Neuronal stem cell (in vitro differentiated cells): Measurements from ENCODE around the gene DEFB124.

Source experiments
- DNase-seq: peaks from one replicate; pipeline ENCODE4 v3.0.0-alpha.2; 2013; ENCODE audit warnings: low spot score
- H2AFZ ChIP-seq: one replicate; pipeline ENCODE4 v1.6.1; 2013; ENCODE audit warnings: mild to moderate bottlenecking, low read length, inconsistent platforms
- H2AK5ac ChIP-seq: 2 replicates; pipeline ENCODE4 v1.6.1; 2013; ENCODE audit warnings: low read depth, mild to moderate bottlenecking, inconsistent platforms, low read length, moderate library complexity, mixed read lengths
- H2BK120ac ChIP-seq: 2 replicates; pipeline ENCODE4 v1.6.1; 2013; ENCODE audit warnings: low read depth, mild to moderate bottlenecking, inconsistent platforms, low read length, moderate library complexity, mixed read lengths
- H2BK12ac ChIP-seq: one replicate; pipeline ENCODE4 v1.6.1; 2013; ENCODE audit warnings: low read length, inconsistent platforms
- H2BK15ac ChIP-seq: 2 replicates; pipeline ENCODE4 v1.6.1; 2013; ENCODE audit warnings: mild to moderate bottlenecking, low read length, inconsistent platforms, mixed read lengths
- H2BK5ac ChIP-seq: one replicate; pipeline ENCODE4 v1.6.1; 2013; ENCODE audit warnings: inconsistent platforms, mild to moderate bottlenecking, low read length, moderate library complexity
- H3K14ac ChIP-seq: one replicate; pipeline ENCODE4 v1.6.1; 2013; ENCODE audit warnings: low read length, inconsistent platforms
- H3K18ac ChIP-seq: 2 replicates; pipeline ENCODE4 v1.6.1; 2013; ENCODE audit warnings: low read length, inconsistent platforms
- H3K23ac ChIP-seq: 2 replicates; pipeline ENCODE4 v1.6.1; 2013; ENCODE audit warnings: low read depth, mild to moderate bottlenecking, mixed read lengths, low read length, inconsistent platforms; ENCODE audit not compliant: poor library complexity
- H3K27ac ChIP-seq: replicated peaks from 3 replicates; pipeline ENCODE4 v1.5.1; 2013; ENCODE audit warnings: low read length, inconsistent platforms
- H3K27me3 ChIP-seq, 3 experiments: 2 replicates each; pipeline ENCODE4 v1.6.1; 2013; ENCODE audit warnings: low read length in 3 of 3, mild to moderate bottlenecking in 2 of 3, inconsistent platforms in 1 of 3, low read depth in 1 of 3, mixed read lengths in 1 of 3, moderate library complexity in 1 of 3; ENCODE audit not compliant: control insufficient read depth in 3 of 3, insufficient read depth in 3 of 3
- H3K36me3 ChIP-seq, 2 donors: replicated peaks in 1 of 2; 2 replicates each; pipeline ENCODE4 v1.6.1; 2013; ENCODE audit warnings: low read length in 2 of 2; ENCODE audit not compliant: control insufficient read depth in 2 of 2, insufficient read depth in 2 of 2
- H3K4ac ChIP-seq: 2 replicates; pipeline ENCODE4 v1.6.1; 2013; ENCODE audit warnings: inconsistent platforms, mild to moderate bottlenecking, low read length, moderate library complexity
- H3K4me1 ChIP-seq, 2 donors: 1 replicate in 1 of 2; 2 replicates in 1 of 2; pipeline ENCODE4 v1.6.1; 2013; ENCODE audit warnings: low read length in 2 of 2, low read depth in 1 of 2; ENCODE audit not compliant: control insufficient read depth in 2 of 2, insufficient read depth in 1 of 2
- H3K4me2 ChIP-seq: one replicate; pipeline ENCODE4 v1.6.1; 2013; ENCODE audit warnings: mild to moderate bottlenecking, low read length, inconsistent platforms; ENCODE audit not compliant: insufficient read depth, poor library complexity, severe bottlenecking
- H3K4me3 ChIP-seq, 2 donors: 2 replicates each; pipeline ENCODE4 v1.5.1; 2013; ENCODE audit warnings: low read length in 2 of 2, mild to moderate bottlenecking in 2 of 2, inconsistent platforms in 1 of 2, moderate library complexity in 1 of 2
- H3K79me1 ChIP-seq: one replicate; pipeline ENCODE4 v1.6.1; 2013; ENCODE audit warnings: low read depth, mild to moderate bottlenecking, inconsistent platforms, low read length, moderate library complexity
- H3K9ac ChIP-seq: one replicate; pipeline ENCODE4 v1.6.1; 2013; ENCODE audit warnings: mild to moderate bottlenecking, low read depth, low read length, inconsistent platforms; ENCODE audit not compliant: poor library complexity
- H3K9me3 ChIP-seq, 2 donors: replicated peaks in 1 of 2; 2 replicates each; pipeline versions ENCODE3 to v1.6.1; 2013; ENCODE audit warnings: low read length in 2 of 2, mild to moderate bottlenecking in 2 of 2, inconsistent platforms in 1 of 2, low read depth in 1 of 2, mixed read lengths in 1 of 2, moderate library complexity in 1 of 2; ENCODE audit not compliant: control insufficient read depth in 2 of 2, insufficient read depth in 1 of 2
- H4K8ac ChIP-seq: one replicate; pipeline ENCODE4 v1.6.1; 2013; ENCODE audit warnings: low read depth, mild to moderate bottlenecking, inconsistent platforms, low read length, moderate library complexity
- H4K91ac ChIP-seq: one replicate; pipeline ENCODE4 v1.6.1; 2013; ENCODE audit warnings: low read length, low read depth, mild to moderate bottlenecking, inconsistent platforms; ENCODE audit not compliant: poor library complexity
- WGBS, 2 donors: extraction: QIAGEN DNeasy Blood & Tissue Kit; methylation state at CpG; one replicate each; pipeline ENCODE4 v1.1.7; 2013; ENCODE audit warnings: missing lambda C conversion rate in 2 of 2, mixed read lengths in 1 of 2; ENCODE audit not compliant: insufficient read length in 2 of 2, insufficient replicate concordance in 1 of 2; ENCODE audit errors: extremely low coverage in 2 of 2; 5-methylcytosine and 5-hydroxymethylcytosine counted together

DEFB124 gene

DNA sequence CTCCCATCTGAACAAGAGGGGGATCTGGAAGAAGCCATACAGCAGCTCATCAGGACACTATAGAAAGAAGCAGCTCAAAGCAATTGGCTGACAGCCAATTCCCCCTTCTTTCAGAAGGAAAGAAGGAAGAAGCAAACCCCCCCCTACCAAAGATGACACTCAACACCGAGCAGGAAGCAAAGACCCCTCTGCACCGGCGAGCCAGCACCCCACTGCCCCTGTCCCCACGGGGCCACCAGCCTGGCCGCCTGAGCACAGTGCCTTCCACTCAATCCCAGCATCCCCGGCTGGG, 1.3 kb upstream of the DEFB124 start:
- Histone ChIP-seq H2BK12ac (no peak overlapping the region), H4K91ac (no peak overlapping the region), H2AK5ac (no peak overlapping the region), H2AFZ (no peak overlapping the region), H4K8ac (no peak overlapping the region), H3K9ac (no peak overlapping the region), H2BK15ac (no peak overlapping the region), H3K18ac (no peak overlapping the region), H3K4me1 (no peaks in the 10 kb centered on the region), H3K27me3 (peaks cover 0 to 12% (median 0%) of the 10 kb centered on the region in 3 experiments), H2BK5ac (no peak overlapping the region), H3K79me1 (no peaks in the 10 kb centered on the region), H3K4ac (no peak overlapping the region), H2BK120ac (no peak overlapping the region), H3K36me3 (no peaks in the 10 kb centered on the region), H3K9me3 (peaks cover 0 to 36% of the 10 kb centered on the region in 2 donors), H3K4me3 (no peak overlapping the region), H3K14ac (no peak overlapping the region), H3K4me2 (no peak overlapping the region), H3K23ac (no peak overlapping the region), H3K27ac (no peak overlapping the region)
- no peak for DNase-seq
- whole genome bisulfite sequencing, 2 donors: no CpG with 5 or more reads among the region's 6 CpGs

DNA sequence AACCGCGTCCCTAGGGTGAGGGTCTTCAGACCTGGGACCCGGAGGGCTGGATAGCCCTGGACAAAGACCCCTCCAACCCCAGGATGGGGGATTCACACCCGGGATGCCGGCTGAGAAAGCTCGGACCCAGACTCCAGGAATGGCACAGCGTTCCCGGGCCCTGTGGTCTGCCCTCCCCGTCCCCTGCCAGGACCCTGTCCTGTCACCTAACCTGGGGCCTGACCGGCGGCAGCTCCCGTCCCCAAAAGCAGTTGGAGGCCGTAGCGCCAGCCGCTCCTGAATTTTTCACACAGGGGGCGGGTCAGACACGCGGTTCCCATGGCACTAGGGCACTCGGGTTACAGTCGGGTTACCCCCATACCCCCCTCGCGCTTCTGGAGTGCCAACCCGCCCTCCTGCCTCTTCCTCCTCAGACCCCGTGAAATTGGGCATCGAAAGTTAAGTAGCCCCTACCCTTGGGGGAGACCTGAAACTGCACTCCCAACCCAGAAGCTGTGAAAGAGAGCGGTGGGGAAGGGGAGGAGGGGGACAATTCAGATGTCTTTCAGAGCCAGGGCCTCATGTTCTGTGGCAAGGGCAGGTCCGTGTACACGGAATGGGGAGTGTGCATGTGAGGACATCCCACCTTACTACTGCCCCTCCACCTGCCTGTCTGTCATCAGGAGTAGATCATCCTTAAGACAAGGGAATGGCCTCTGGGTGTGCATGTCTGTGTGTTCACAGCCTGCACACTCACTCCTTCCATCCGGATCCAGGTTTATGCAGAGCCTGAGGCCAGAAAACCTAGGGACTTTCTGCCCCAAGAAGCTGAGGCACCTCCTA, 756 bp upstream of the DEFB124 start:
- WGBS, 2 donors: no CpG with 5 or more reads among the region's 29 CpGs
- Histone ChIP-seq H3K9ac (no peak overlapping the region), H2AK5ac (no peak overlapping the region), H2BK15ac (no peak overlapping the region), H2AFZ (no peak overlapping the region), H3K14ac (no peak overlapping the region), H3K18ac (no peak overlapping the region), H3K4me3 (no peak overlapping the region), H3K36me3 (no peaks in the 10 kb centered on the region), H3K4me1 (no peaks in the 10 kb centered on the region), H4K8ac (no peak overlapping the region), H3K27me3 (peaks cover 0 to 12% (median 0%) of the 10 kb centered on the region in 3 experiments), H3K4ac (no peak overlapping the region), H3K4me2 (no peak overlapping the region), H3K9me3 (peaks cover 0 to 36% of the 10 kb centered on the region in 2 donors), H2BK120ac (no peak overlapping the region), H4K91ac (no peak overlapping the region), H3K23ac (no peak overlapping the region), H2BK5ac (no peak overlapping the region), H3K27ac (no peak overlapping the region), H3K79me1 (no peaks in the 10 kb centered on the region), H2BK12ac (no peak overlapping the region)
- DNase-seq: no peak

DNA sequence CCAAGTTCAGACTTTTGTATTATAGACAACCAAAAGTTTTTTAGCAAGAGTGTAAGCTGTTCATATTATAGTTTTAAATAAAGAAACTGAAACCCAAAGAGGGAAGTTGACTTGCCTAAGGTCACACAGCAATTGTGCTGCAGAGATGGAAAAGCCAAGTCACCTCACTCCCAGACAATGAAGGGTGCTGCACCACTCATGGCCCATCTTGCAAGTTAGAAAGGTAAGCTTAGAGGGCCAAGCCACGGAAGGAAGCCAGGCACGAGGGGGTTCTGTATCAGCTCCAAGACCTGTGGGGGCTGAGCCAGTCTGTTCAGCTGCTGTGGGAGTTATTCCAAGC, 860 bp downstream of the DEFB124 start:
- H2BK15ac ChIP-seq: no peak overlapping the region
- no peak overlapping the region for H3K4me3 ChIP-seq
- no peak overlapping the region for H3K23ac ChIP-seq
- no peak overlapping the region for H4K91ac ChIP-seq
- H3K9me3 ChIP-seq: peaks cover 0 to 35% of the 10 kb centered on the region in 2 donors
- no peak for DNase-seq
- no CpG with 5 or more reads among the region's 2 CpGs for WGBS, 2 donors
- H2AFZ ChIP-seq: no peak overlapping the region
- H4K8ac ChIP-seq: no peak overlapping the region
- H2BK12ac ChIP-seq: no peak overlapping the region
- H2AK5ac ChIP-seq: no peak overlapping the region
- no peak overlapping the region for H3K4me2 ChIP-seq
- H3K9ac ChIP-seq: no peak overlapping the region
- no peaks in the 10 kb centered on the region for H3K79me1 ChIP-seq
- no peak overlapping the region for H3K4ac ChIP-seq
- H2BK120ac ChIP-seq: no peak overlapping the region
- no peak overlapping the region for H3K18ac ChIP-seq
- H3K14ac ChIP-seq: no peak overlapping the region
- no peak overlapping the region for H3K27ac ChIP-seq
- H3K36me3 ChIP-seq: no peaks in the 10 kb centered on the region
- H2BK5ac ChIP-seq: no peak overlapping the region
- peaks cover 0 to 12% (median 0%) of the 10 kb centered on the region in 3 experiments for H3K27me3 ChIP-seq
- no peaks in the 10 kb centered on the region for H3K4me1 ChIP-seq

DNA sequence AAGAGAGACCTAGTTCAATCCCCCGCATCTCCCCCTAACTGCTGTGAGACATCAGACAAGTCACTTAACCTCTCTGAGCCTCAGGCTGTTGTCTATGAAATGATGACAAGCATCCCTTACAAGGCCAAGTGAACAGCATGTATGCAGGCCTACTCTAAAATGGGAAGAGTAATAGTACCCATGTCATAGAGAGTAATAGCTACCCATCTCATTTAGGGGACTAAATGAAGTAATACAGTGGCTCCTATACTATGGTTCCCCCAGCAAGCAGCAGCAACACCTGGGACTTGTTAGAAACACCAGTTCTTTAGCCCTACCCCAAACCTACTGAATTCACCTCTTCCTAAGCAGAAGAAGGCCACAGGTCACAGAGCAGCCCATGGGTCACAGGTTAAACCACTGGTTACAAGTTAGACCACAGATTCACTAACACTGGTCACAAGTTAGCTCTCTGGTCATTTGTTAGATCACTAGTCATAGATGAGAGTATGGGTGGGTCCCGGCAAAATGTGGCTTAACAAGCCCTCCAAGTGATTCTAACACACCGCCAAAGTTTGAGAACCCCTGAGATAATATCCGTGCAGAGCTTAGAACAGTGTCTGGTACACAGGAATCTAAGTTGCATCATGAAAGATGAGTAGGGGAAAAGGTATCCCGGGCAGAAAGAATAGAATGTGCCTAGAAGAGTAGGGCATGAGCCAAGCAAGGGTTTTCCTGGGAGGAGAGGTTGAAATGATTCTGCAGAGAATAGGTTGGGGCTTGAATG, 1.4 kb downstream of the DEFB124 start:
- no peak overlapping the region for H2BK15ac ChIP-seq
- no peak overlapping the region for H3K4me2 ChIP-seq
- H3K27ac ChIP-seq: no peak overlapping the region
- H2BK120ac ChIP-seq: no peak overlapping the region
- H3K14ac ChIP-seq: no peak overlapping the region
- no peak overlapping the region for H2BK12ac ChIP-seq
- no CpG with 5 or more reads among the region's 5 CpGs for whole genome bisulfite sequencing, 2 donors
- H2AFZ ChIP-seq: no peak overlapping the region
- H4K91ac ChIP-seq: no peak overlapping the region
- DNase-seq: no peak
- H2BK5ac ChIP-seq: no peak overlapping the region
- H4K8ac ChIP-seq: no peak overlapping the region
- H2AK5ac ChIP-seq: no peak overlapping the region
- no peak overlapping the region for H3K4me3 ChIP-seq
- no peaks in the 10 kb centered on the region for H3K36me3 ChIP-seq
- H3K4me1 ChIP-seq: no peaks in the 10 kb centered on the region
- no peak overlapping the region for H3K4ac ChIP-seq
- no peak overlapping the region for H3K23ac ChIP-seq
- no peak overlapping the region for H3K18ac ChIP-seq
- no peak overlapping the region for H3K9ac ChIP-seq
- peaks cover 0 to 34% of the 10 kb centered on the region in 2 donors for H3K9me3 ChIP-seq
- no peaks in the 10 kb centered on the region for H3K79me1 ChIP-seq
- H3K27me3 ChIP-seq: peaks cover 0 to 12% (median 0%) of the 10 kb centered on the region in 3 experiments
